ENCODE data around the gene NRGN.

GRCh38 chr11:124722176-124722575 lies 17.6 kb upstream of the NRGN start:
- no peak for TF ChIP-seq CTCF (IDR thresholded peaks at IDR 0.05; ENCODE audit: poor library complexity, severe bottlenecking)
- TF ChIP-seq EZH2 (IDR thresholded peaks at IDR 0.05; ENCODE audit: borderline replicate concordance, insufficient read depth, low read length, poor library complexity, severe bottlenecking): no peak
- TF ChIP-seq REST (IDR thresholded peaks at IDR 0.05; ENCODE audit: borderline replicate concordance): no peak
- no peak for TF ChIP-seq EP300 (conservative IDR thresholded peaks at IDR 0.05; ENCODE audit: poor library complexity, severe bottlenecking)
- TF ChIP-seq POLR2AphosphoS5 (IDR thresholded peaks at IDR 0.05): no peak
- no peak for TF ChIP-seq TAF1 (IDR thresholded peaks at IDR 0.05; ENCODE audit: low read depth)
- no peak for TF ChIP-seq SMC3 (conservative IDR thresholded peaks at IDR 0.05; ENCODE audit: poor library complexity)
